ENCODE measurements around the gene BTAF1.
"Not testable (repeated sequence)": the region's sequence is repeated elsewhere in the genome, so short reads cannot be mapped to it uniquely, and the experiment has no call there.

BTAF1 gene

DNA sequence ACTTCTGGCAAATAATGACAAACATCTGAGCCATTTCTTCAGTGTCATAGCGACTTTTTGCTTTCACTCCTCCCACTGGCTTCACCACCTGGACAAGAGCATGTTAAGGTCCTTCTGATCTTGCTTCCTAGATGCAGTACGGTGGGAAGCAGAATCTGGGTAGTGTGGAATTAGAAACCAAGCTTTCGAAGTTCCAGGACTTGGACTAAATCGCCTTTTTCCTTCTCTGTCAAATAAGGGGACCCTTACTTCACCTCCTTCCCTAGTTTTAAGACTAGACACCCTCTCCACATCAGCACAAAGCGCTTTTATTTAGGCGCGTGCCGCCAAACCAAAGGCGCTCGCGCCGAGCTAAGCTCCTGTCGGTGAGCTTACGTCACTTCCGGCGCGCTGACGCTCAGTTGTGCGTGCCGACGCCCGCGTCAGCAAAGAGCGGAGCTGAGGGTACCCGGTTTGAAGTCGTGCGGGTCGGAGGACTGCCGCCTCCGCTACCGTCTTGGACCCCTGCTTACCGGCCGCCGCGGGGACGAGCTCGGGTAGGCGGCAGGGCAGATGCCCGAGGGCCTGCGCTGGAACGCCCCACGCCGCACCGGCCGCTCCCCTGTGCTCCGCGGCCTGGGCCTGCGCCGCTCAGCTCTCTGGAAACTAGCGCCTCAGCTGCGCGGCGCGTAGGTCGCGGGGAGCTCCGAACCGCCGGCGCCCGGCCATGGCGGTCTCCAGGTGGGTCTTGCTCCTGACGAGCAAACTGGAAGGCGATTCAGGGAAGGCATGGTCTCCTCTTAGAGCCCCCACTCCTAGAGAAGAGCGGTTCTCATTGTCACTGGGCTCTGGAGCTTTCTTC lies at the start of gene BTAF1:
Gene BTAF1 (plus strand): TSS at position 400 of the 841 bp plus-strand sequence. CDS start 307 bp downstream, at position 707.
- DNase-seq (ENCODE audit: low read depth) = peak; percentile 94

GRCh38 chr10:91875156-91875555 lies 48.4 kb upstream of the BTAF1 start:
- DNase-seq (ENCODE audit: low read depth) = no peak

DNA sequence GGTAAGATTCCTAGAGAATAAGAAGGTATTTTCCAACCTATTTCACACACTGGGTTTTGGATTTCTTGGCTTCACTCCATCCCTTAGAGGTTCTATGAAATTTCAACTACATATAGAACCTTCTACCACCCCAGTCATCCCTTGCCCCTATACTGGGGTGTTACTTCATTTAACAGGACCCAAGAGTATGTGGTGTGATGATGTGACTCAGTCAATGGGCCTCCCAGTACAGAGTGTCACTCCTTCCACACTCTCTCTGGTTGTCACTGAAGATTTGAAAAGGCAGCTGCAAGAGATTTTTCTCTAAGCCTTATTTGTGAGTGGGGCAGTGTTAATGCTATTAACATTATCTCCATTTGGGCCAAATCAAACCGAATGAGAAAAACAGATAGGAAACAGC lies 47.8 kb upstream of the BTAF1 start:
- DNase-seq (ENCODE audit: low read depth) = no peak

DNA sequence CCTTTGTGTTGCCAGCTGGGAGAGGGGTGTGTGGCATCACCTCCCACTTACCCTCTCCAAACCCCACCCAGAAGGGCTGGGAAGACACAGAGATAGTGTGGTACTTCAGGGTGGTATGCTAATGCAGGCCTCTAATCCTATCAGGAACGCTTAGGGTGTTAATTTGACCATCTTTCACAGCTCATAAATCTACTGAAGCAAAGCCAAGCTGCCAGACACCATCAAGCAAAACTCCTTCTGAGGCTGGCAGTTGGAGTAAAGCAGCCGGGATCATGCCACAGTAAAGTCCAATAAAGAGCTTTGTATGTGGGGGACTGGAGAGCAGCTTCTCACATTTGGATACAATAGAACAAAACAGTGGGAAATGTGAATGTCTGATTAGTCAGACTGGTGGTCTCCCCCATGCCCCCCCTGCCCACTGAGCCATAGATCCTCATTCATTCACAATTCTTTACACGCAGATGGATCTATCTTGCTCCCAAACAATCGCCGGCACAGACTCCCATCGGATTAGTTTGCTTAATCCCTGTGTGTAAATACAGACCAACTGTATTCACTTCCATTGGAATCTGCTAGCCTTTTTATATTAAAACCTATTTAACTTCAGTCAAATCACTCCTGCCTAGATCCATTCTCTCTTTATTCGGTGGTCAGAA lies 43.9 kb upstream of the BTAF1 start:
- DNase-seq (ENCODE audit: low read depth) = no peak

DNA sequence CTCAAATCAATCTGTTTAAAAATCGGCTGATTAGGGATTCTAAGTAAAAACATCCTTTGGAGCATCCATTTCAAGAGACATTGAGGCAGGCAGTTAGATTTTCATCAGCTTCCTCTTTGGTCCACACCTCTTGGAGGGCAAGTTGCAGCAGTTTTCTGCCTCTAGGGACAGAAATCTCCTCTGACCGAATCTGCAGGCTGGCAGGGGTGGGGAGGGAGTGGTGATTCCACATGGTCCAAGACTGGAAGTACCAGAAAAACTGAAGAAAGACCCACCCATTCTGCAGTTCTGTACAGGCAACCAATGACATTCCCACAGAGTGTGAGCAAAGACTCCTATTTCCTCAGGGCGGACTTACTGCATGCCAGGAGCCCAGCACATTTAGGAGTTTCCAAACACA lies 43.3 kb upstream of the BTAF1 start:
- DNase-seq (ENCODE audit: low read depth) = no peak

DNA sequence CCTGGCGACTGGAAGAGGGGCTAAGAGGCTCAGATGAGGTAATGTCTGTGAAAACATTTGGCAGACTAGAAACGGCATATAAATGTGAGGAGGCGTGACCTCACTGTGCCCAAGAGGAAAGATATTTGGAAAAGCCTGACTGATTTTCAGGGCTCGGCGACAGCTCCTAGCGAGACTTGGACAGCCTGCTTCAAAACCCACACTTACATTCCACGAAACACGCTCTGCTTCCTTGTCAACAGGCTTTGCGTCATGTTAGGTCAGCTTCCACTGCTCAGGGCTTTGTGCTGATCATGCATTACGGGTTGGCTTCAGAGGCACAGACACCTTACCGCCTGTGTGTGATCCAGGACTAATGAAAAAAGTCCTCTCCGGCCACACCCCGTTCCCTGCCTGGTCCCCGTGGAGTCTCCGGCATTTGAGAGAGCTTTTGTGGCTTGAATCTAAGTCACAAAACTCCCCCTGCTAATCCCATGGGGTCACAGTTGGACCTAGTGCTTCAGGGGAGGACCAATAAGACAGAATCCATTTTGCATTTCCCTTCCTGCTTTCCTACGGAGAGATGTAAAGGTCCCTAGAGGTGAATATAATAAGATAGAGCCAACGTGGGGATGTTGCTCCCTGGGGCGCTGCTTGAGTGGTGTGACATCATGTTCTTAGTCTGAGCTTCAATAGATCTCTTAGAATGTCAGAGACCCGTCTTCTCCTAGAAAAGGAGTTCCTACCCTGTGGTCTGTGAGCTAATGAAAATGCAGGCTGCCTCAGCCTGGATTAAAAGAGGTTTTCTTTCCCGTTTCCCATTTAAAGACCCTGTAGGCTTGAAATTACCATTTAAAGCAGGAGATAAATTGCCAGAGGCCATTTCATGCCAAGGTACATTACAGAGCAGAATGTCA lies 39.8 kb upstream of the BTAF1 start:
- DNase-seq (ENCODE audit: low read depth) = peak; percentile 55

- DNase-seq (ENCODE audit: low read depth) = no peak
Measured at GRCh38 chr10:91884536-91884935, 39.0 kb upstream of the BTAF1 start.

GRCh38 chr10:91885362-91886079 lies 38.0 kb upstream of the BTAF1 start:
- DNase-seq (ENCODE audit: low read depth) = no peak

DNA sequence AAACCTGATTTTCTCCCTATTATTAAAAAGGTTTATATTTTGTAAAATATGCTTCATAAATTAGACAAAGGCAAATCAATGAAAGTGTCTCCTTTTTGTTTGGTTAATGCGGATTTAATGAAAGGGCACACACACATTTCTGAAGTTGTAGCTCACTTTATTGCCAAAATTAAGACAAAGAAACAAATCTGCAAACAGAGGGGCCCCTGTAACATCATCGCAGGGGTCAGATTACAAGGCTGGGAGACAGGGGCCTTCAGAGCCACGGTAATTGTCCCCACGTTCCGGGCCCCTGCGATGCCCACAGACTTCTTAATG lies 36.7 kb upstream of the BTAF1 start:
- no peak for DNase-seq (ENCODE audit: low read depth)

DNA sequence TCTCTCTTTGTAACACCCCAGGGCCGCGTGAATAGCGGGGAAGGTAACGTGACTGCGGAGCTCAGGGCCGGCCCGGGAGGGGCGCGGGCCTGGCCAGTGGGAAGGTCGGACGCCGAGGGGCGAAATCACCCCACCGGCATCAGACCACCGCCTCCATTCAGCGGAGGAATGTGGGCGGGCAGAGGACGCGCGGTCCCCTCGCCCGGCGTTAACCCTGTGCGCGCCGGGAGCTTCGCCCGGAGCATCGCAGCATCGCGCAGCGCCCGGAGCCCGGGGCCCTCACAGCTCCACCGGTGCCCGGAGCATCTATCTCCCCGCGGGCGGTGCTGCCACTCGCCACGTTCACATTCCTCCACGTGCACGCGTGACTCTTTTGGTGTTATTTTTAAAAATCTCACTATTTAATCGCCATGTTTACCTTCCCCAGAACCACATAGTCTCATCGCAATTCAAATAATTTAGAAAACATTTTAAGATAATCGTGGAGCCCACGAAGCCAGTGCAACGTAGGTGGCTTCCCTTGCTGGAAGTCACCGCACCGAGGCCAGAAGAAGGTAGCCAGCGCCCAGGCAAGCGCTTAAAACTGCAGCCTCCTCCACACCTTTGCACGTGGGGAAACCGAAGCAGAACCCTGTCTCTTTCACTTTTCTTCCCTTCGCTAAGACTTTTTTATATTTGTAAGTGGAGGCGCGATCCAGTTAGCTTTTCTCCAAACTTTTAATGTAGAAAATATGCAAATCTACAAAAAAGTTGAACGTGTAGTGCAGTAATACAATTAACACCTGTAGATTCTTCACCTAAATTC lies 36.1 kb upstream of the BTAF1 start:
- peak; percentile 50 for DNase-seq (ENCODE audit: low read depth)

DNA sequence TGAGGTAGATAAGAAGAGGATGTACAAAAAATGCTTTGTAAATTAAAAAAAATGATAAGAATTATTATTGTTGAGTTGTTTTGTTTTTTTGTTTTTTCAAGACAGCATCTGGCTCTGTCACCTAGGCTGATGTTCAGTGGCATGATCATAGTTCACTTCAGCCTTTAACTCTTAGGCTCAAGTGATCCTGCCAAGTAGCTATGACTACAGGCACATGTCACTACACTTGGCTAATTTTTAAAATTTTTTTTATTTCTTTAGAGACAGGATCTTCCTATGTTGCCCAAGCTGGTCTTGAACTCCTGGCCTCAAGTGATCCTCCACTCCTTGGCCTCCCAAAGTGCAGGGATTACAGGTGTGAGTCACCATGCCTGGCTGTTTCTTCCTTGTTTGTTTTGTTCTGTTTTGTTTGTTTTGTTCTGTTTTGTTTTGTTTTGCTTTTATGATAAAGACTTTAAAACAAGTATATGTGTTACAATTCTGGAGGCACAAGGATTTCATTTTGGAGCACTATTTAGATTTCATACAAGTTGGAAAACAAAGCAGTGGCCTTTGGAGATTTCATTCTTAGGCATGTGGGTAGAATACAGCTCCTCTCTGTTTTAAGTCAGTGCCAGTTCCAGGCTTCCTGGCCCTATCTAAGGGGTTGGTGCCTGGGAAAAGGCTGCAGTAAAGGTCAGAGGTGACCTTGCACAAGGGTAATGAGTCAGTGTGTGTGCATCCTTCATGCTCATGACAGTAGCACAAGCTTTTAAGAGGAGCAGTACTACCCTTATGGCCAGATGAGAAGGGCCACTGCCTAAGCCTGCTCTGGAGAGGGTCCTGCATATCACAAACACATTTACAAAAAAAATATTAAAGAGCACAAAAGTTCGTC lies 32.2 kb upstream of the BTAF1 start:
- peak; percentile 81 for DNase-seq (ENCODE audit: low read depth)

DNA sequence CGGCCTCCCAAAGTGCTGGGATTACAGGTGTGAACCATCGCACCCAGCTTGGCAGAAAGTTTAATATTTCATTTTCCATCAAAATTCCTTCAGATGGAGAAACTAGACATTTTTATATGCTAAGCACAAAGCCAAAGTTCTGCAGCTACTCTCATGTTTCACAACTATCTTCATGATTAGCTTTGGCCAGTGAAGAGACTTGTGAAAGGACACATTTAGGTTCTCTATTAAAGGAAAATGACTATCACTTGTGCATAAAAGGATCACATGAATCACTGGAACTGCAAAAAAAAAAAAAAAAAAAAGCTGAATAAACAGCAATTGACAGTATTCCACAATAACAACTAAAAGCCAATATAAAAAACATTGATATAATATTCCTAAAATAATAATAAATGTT lies 30.5 kb upstream of the BTAF1 start:
- DNase-seq (ENCODE audit: low read depth) = no peak

DNA sequence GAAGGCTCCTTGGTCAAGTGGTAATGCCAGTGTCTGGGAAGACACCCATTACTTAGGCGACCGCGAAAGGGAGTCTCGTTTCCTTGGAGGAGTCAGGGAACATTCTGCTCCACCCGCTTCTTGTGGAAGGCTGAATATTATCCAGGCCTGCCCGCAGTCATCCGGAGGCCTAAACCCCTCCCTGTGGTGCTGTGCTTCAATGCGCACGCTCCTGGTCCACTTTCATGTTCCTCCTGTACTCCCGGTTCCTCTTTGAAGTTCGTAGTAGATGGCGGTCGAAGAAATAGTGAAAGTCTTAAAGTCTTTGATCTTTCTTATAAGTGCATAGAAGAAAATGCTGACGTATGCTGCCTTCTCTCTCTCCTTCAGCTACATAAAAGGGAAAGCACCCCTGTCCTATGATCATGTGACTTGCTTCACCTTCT lies 29.3 kb upstream of the BTAF1 start:
- not testable (repeated sequence) for DNase-seq (ENCODE audit: low read depth)

GRCh38 chr10:91896212-91896756 lies 27.3 kb upstream of the BTAF1 start:
- DNase-seq (ENCODE audit: low read depth) = no peak

DNA sequence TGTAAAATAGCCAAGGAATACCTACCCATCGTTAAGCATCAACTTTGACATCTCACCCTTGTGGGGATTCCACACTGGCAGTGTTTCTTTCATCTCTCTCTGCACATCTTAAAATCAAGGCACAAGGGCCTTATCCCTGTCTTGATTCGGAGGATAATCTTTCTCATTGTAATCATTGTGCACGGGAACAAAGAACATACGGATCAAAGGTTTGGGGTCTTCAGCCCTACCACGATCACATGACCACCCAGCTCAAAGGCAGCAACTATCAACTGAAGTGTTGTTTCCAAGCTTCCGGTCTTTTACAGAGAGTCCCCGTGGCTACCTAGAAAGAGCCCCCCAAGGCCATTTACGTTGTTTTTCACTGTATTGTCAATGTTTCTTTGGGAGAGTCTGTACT lies 26.1 kb upstream of the BTAF1 start:
- DNase-seq (ENCODE audit: low read depth) = no peak

DNA sequence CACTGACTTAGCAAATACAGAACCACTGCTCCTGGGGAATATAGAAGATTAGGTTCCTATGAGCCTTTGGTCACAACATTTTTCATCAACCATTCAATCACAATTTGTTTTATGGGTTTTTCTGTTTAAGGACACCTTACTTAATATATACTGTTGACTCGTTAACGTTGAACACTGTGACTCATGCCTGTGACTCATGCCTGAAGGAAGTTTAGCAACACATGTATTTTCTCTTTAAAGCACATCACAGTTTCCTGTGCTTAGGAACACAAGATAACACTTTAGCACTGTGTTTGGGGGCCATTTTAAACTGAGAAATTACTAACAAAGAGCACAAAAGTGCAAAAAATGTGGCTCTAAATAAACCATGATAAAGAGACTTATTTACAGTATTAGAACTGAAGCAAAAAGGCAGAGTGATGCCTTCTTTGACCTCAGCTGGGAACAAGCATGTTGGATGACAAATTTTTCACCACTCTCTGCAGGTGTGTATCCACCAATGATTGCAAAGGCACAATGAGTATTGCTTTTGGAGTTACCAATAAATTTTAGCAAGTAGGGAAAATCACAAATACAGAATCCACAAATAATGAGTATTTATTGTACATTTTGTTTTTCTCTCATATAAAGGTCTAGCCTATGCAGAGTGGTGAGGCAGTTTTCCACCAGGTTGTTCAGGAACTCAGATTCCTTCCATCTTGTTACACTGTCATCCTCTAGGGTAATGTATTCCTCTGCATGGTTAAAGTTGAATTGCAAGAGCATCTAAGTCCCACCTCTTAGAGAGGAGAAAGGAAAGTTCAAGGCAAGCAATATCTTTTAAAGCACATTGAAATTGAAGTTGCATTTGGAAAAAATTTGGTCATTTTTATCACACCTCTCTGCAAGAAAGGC lies 21.5 kb upstream of the BTAF1 start:
- peak; percentile 96 for DNase-seq (ENCODE audit: low read depth)

DNA sequence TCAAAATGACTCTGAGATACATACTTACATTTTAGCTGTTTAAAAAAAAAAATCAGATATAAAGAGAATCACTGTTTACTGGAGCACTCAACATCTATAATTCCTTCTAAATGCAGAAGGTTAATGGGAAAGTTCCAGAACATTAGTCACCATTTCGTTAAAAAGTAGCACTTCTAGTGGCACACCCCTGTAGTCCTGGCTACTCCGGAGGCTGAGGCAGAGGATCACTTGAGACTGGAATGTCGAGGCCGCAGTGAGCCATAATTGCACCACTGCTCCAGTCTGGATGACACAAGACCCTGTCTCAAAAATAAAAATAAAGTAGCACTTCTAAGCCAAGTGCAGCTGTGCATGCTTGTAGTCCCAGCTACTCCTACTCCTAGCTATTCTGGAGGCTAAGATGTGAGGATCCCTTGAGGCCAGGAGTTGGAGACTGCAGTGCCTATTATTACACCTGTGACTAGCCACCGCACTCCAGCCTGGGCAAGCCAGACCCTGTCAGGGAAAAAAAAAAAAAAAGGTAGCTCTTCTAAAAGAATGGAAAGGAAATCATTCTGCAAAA lies 16.5 kb upstream of the BTAF1 start:
- no peak for DNase-seq (ENCODE audit: low read depth)

DNA sequence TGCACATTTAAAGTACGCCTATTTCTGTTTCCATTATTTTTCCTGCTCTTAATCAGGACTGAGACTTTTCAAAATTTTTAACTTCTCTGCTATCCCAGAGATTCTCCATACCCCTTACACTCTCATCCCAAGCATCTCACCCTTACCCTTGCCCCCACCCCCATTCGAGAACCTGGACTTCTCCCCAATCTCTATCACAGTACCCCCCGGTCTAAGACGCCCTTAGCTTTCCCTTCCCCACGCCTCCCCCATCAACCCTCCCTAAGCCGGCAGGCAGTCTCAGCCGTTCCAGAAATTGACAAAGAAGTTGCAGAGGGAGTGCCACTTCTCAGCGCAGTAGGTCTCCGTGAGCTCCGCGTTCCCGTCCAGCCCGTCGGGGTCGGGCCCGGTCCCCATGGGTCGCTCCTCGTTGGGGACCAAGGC lies 15.6 kb upstream of the BTAF1 start:
- no peak for DNase-seq (ENCODE audit: low read depth)

All from iris pigment epithelial cell (primary cell).